Stimulated activated CD4-positive, alpha-beta T cell treated with anti-CD3 and anti-CD28 coated beads, Interleukin-4, amount 100 ng/mL, for 4 hours (primary cell): ENCODE results near the gene RBM10.

ENCODE experiments used
- DNase-seq, 2 experiments: peaks; one replicate each; pipeline ENCODE4 v3.0.0-alpha.2; 2020

Gene RBM10

DNA sequence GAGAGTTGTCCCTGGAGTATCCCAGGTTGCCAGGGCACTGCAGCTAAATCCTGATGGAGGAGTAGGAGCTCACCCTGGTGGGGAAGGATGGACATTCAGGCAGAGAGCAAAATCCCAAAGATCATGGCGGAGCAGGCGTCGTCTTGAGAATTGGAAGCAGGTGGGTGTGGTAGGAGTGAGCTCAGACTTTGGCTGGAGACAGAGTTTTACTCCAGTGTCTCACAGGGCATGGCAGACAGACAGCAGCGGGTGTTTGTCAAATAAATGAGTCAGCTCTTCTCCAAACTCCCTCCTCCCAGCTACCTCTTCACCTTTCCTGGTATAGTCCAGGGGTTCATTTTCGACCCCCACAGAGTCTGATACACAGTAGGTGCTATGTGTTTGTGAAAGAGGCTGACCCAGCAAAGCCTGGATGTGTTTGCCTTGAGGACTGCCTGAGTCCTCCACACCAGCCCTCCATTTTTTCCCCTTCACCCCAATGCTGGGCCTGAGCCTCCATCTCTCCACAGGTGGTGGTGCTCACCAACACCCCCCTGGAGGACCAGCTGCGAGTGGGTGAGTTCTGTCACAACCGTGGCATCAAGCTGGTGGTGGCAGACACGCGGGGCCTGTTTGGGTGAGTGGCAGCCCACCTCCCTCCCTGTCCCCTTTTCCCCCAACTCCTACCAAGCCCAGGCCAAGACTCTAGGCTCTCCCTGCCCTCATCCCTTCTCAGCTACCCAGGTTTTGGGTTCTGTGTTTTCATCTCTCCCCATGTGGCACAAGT lies 55.5 kb downstream of the RBM10 start:
- DNase-seq: no peak

DNA sequence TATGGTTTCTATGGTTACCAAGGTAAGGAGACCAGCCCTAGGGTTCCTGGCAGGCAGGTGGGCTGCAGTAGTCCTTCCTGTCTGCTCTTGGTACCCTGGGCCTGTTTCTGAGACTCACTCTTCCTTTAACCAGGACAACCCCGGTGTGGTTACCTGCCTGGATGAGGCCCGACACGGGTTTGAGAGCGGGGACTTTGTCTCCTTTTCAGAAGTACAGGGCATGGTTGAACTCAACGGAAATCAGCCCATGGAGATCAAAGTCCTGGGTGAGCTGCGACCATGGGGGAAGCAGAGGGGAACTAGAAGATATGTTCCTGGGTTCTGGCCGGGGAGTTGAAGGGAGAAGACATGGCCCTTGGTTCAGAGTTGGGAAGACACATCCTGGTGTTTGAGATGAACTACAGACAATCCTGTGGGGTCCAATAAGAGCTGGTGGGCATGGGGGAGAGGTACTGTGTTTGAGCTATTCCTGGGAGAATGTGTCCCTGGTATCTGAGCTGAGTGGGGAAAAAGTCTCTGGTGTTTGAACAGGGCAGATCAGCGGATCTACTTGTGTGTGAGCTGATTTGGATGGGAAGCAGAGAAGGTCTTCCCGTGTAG lies 56.4 kb downstream of the RBM10 start:
- DNase-seq: no peak

DNA sequence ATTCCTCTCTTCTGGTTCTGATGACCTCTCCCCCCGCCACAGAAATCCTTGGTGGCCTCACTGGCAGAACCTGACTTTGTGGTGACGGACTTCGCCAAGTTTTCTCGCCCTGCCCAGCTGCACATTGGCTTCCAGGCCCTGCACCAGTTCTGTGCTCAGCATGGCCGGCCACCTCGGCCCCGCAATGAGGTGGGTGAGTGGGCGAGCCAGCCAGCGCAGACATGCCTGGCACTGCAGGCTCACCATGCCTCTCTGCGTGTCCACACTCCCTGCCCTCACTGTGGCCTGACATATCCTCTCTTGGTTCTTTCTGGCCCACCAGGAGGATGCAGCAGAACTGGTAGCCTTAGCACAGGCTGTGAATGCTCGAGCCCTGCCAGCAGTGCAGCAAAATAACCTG lies 57.3 kb downstream of the RBM10 start:
- no peak for DNase-seq

DNA sequence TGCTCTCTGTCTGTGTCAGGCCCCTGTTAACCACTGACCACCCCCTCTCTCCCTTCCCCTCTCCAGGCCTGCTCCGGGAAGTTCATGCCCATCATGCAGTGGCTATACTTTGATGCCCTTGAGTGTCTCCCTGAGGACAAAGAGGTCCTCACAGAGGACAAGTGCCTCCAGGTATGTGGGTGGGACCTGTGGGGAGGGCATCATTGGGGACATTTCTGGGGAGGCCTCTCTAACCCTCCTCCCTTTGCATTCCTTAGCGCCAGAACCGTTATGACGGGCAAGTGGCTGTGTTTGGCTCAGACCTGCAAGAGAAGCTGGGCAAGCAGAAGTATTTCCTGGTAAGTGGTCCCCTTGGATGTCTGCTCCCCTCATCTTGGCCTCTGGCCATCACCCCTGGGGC lies 57.9 kb downstream of the RBM10 start:
- DNase-seq: no peak

DNA sequence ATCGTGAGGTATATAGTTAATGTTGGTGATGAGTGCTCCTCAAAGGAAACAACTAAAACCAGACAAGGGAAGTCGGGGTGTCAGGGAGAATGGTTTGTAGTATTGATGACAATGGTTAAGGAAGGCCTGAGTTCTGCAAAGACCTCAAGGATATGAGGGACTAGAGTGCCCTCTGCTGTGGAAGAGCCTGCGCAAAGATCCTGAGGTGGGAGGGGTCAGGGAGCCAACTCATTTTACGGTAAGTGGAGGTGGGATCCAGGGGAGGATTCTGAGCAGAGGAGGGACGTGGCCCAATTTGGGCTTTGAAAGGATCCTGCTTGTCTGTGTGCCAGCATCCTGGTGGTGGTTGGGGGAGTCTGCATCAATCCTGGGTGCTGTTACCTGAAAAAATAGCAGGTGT lies 59.9 kb downstream of the RBM10 start:
- no peak for DNase-seq

DNA sequence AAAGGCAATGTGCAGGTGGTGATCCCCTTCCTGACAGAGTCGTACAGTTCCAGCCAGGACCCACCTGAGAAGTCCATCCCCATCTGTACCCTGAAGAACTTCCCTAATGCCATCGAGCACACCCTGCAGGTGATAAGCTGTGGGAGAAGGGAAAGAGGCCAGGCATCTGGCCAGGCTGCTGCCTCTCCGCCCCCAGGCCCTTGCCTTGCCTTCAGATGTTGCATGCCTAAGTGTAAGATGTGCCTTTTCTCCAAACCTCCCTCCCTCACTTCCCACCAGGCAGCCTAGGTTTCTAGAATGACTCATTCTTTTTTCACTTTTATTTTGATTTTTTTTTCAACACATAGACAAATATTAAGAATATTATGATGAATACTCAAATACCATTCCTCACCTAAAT lies 61.3 kb downstream of the RBM10 start:
- DNase-seq: no peak

DNA sequence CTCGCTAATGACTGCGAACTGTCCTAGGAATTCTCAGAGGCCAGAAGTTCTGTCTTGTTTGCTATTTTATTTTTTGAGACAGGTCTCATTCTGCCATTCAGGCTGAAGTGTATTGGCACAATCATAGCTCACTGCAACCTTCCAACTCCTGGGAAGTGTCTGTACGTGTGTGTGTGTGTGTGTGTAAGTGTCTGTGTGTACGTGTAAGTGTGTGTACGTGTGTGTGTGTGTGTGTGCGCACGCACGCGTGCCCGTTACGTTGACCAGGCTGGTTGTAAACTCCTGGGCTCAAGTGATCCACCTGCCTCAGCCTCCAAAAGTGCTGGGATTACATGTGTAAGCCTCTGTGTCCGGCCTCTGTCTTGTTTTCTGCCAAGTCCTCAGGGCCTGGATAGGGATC lies 63.1 kb downstream of the RBM10 start:
- DNase-seq: no peak

DNA sequence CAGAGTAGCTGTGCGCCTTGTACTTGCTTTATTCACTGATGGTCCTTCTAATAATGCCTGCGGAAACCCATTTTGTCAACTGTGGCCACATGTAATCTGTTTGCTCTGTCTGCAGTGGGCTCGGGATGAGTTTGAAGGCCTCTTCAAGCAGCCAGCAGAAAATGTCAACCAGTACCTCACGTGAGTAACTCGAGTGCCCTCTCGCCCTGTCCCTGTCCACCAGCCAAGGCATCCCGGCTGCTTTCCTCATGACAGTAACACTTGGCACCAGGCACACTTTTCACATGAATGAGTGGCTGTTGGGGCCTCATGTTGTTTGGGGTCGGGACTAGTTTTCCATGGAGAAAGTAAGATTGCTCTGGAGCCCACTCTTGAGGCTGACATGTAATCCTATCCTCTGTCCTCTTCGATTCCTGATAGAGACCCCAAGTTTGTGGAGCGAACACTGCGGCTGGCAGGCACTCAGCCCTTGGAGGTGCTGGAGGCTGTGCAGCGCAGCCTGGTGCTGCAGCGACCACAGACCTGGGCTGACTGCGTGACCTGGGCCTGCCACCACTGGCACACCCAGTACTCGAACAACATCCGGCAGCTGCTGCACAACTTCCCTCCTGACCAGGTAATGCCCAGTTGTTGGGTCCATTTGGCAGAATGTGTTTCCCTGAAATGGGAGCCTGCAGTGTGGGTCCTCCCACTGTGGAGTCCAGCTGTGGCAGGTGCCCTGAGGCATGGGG lies 64.7 kb downstream of the RBM10 start:
- no peak for DNase-seq

DNA sequence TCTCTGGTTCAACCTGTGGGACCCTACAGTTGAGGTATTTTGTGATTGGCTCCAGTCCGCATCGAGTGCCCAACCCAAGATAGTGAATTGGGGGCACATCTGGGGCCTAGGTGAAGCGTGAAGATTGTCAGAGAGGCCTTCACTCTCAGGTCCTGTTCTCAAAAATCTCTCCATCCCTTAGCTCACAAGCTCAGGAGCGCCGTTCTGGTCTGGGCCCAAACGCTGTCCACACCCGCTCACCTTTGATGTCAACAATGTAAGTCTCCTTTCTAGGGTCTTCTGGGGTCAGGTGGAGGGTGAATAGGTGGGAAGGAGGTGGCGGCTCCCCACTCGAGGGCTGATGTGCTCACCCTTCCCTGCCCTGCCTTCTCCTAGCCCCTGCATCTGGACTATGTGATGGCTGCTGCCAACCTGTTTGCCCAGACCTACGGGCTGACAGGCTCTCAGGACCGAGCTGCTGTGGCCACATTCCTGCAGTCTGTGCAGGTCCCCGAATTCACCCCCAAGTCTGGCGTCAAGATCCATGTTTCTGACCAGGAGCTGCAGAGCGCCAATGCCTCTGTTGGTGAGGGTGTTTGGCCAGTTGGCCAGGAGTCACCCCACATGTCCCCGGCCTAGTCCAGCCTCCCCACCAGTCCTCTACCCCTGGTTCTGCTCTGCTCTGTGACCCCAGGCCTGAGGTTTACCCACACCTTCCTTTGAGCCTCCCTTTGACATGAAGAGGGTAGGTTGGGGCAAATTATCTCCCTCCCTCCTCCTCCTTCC lies 65.8 kb downstream of the RBM10 start:
- DNase-seq: no peak

DNA sequence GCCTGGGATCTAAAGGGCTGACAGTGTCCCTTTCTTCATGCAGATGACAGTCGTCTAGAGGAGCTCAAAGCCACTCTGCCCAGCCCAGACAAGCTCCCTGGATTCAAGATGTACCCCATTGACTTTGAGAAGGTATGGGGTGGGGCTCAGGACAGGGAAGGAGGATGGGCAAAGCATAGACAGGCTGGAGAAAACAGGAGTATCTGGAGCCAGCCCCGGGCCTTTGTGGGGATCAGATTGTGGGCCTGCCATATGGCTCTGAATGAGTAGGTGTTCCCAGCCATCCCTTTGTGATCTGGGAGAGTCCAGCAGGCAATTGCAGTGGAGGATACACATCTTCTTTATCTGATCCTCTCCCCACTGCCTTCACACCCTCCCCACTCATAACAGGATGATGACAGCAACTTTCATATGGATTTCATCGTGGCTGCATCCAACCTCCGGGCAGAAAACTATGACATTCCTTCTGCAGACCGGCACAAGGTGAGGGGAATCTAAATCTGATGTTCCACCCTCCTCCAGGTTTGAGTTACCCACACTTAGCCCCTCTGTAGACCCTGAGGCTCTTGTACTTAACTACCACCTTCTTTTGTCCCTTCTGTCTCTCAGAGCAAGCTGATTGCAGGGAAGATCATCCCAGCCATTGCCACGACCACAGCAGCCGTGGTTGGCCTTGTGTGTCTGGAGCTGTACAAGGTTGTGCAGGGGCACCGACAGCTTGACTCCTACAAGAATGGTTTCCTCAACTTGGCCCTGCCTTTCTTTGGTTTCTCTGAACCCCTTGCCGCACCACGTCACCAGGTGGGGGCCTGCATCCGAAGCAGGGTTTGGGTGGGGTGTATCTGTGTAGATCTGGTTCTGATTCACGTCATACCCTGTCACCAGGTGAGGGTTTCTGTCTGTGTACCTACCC lies 67.6 kb downstream of the RBM10 start:
- DNase-seq: no peak

DNA sequence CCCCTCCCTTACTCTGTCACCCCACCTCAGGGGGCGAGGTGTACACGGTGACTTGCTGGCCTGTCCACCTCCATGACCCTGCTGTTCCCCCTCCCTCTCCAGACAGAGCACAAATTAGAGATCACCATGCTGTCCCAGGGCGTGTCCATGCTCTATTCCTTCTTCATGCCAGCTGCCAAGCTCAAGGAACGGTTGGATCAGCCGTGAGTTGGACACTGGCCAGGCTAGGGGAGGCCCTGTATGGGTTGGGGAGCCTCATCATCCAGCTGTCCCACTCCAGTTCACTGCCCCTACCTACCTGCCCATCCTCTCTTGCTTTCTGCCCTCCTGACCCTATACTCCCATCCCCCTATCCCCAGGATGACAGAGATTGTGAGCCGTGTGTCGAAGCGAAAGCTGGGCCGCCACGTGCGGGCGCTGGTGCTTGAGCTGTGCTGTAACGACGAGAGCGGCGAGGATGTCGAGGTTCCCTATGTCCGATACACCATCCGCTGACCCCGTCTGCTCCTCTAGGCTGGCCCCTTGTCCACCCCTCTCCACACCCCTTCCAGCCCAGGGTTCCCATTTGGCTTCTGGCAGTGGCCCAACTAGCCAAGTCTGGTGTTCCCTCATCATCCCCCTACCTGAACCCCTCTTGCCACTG lies 69.5 kb downstream of the RBM10 start:
- DNase-seq: no peak

DNA sequence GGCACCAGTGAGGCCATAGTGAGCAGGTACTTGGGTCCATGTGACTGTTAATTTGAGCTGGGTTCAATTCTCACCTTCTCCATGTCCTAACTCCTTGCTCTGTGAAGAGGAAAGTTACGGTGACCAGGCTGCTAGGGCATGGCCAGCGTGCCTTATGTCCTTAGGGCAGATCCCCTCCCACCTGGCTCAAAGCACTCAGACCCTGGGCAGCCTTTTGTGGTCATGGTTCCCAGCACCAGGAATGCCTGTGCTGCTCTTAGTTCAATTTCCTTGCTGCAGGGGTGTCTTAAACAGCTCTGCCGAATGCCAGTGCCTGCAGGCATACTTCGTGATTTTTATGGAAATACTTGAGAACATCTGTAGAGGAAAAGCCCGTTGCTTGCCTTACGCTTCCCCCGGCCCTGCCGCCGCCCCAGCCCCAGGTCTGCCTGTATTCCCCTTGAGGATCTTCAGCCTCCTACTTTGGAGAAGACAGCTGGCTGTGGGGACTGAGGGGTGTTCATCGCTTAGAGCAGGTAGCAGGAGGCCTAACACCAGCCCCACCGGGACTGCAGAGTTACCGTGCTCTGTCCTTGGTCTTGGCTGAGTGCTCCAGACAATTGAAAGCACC lies 70.4 kb downstream of the RBM10 start:
- DNase-seq: no peak

DNA sequence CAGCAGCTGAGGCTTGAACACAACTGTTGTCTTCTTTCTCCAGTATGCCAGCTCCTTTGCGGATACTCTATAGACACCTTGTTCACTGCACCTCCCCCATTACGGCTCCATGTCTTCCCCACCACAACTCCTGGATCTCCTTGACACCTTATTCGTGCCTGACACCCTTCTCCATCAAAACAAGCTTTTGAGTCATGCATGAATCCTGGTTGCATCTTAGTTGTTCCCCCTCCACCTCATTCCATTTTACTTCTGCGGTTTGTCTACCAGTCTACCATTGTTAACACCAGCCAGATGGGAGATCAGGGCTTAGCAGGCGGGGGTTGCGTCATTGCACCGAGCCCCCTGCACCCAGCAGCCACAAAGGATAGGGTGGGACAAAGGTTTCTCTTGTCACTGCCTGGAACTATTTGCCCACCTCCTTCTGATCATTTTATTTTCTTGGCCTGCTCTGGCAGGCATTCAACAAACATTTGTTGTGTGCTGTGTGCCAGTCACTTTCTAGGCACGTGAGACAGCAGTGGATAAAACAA lies 71.4 kb downstream of the RBM10 start:
- DNase-seq: no peak

DNA sequence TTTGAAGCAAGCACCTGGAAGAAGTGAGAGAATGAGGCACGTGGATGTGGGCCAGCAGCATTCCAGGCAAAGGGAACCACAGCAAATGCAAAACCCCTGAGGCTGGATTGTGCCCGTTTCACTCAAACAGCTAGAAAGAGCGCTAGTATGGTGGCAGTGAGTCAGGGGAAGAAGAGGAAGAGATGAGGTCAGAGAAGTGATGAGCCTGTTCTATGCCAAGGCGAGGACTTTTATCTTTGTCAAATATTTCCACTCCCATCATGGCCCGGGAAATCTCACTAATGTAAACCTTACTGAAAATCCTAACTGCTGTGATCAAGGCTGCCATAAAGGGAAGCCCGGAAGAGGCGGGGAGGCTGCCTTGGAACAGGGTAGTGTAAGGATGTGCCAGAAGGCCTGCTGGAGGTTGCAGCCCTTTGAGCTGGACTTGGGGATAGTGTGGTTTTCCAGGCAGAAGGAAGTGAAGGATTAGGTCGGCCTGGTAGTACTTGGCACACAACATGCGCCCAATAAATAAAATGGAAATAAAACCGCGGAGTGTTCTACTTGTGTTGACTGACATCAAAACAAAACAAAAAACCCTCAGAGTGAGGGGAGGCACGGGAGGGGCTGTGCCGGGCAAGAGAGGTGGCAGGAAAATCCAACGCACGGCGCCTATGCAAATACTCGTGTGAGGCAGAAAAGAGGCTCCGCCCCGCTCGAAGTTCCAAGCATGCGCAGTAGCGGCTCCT lies 72.3 kb downstream of the RBM10 start:
- DNase-seq: peak; percentile 29 to 86

DNA sequence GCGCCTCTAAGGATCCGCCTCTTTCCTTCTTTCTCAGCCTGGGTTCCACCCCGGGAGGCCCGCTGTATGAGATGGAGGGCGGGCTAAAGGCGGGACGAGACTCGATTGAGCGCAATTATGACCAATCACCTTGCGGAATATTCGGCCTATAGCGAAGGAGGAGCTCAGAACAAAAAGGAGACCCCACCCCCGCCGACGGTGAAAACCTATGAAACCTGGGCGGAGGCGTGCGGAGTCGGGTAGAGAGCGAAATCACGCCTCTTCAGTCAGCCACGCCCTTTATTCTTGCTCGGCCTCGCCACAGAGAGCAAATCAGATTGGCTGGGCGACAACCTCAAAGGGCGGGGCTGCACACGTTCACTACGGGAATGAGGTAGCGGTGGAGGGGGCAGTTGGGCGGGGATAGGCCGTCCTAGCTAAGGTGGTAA lies 72.8 kb downstream of the RBM10 start:
- DNase-seq: peak; percentile 83 to 97

DNA sequence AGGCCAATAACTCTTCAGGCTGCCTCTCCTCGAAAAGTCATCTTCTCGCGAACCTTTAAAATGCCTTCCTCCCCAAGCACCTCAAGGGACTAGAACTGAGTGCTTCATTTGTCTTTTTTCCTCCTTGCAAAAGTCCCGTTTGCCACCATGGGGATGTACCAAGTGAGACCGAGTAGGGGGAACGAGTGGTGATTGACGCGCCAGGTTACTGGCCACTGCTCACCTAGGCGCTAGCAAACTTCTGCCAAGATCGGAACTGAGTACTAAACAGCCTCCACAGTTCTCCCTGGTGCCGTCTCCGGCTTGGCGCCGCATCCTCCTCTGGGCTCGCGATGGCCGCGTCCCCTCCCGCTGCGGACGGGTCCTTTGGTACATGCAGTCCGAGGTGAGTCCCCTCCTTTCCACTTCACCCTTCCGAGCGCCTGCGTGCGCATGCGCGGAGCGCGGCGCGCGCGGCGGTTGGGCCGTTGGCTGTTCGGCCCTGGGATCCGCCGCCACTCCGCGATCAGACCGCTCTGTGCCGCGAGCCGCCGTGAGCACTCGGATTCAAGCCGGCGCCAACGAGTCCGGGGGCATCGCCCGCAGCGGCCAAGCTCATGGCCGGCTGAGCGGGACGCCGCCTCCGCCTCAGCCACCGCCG lies 73.4 kb downstream of the RBM10 start, which contains the start of gene CDK16:
Gene CDK16 (plus strand): TSS at position 402 of the 640 bp plus-strand sequence. CDS start 4,877 bp downstream, outside the sequence.
- DNase-seq: peak; percentile 62 to 72

DNA sequence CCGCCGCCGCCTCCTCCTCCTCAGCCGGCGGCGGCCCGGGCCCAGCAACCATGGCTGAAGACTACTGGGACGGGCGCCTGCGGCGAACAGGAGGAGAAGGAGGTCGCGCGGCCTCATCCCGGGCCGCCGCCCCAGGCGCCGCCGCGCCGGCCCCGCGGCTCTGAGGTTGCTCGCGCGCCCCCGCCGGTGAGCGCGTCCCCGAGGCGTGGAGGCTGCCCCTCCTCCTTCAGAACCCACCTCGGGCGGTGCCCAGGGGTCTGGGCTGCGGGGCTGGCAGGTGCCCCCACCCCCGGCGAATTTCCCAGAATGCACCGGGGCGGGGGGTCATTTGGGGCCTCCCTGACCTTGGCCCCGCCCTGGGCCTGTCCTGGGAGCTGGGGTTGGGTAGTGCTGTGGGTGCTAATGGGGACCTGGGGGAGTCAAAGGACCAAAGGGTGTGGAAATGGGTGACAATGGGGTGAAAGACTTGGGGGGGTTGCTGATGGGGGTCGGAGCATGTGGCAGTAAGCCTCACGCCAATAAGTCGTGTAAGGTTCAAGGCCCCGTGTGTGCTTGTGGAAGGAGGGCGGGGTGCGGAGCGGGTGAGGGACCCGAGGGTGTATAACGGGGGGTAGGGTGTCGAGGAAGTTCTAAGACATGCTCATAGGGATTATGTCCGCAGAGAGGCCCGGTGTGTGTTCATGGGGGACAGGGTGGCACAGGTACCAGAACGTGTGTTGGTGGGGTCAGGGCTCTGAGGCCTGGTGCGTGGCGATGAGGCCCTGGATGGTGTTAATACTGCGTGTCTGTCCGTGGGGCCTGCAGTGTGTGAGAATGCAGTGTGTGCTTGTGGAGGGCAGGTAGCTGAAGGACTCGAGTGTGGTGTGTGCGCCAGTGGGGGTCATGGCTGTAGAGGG lies 74.1 kb downstream of the RBM10 start:
- peak; percentile 23 to 56 for DNase-seq

DNA sequence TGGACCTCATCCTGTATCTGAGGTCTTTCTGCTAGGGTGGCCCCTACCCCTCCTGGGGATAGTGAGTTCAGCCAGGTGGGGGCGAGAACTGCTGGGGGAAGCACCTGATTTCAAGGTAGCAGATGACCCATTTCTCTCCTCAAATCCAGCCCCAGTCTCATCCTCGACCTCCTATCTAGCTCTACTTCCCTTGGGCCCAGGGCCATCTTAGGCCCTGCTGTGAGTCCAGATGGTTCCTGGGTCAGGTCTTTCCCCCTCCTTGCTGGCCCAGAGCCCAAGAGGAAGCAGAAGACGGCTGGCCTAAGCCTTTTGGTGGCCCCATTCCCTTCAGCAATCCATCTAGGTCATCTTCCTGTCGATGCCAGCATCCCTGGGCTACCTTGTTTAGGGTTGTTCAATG lies 76.7 kb downstream of the RBM10 start:
- no peak for DNase-seq
